Erythroblast (primary cell): ENCODE measurements around the gene ROPN1L.

Source experiments
- GATA1 ChIP-seq: IDR thresholded peaks from 2 replicates; pipeline ENCODE4 v1.6.1; 2011; ENCODE audit warnings: low read depth, mild to moderate bottlenecking, control low read depth, low read length, moderate library complexity
- POLR2A ChIP-seq: IDR thresholded peaks from 2 replicates; pipeline ENCODE4 v1.6.1; 2011; ENCODE audit warnings: mild to moderate bottlenecking, low read length

- TF ChIP-seq POLR2A (no peak), GATA1 (no peak)
These were observed 3.7 kb downstream of the ROPN1L start for GRCh38 chr5:10445352-10445751.
